ENCODE results near the gene PURB.
A peak's percentile ranks its signal among the peaks of the same experiment; 100 is the strongest.
"Not testable (repeated sequence)": the region's sequence is repeated elsewhere in the genome, so short reads cannot be mapped to it uniquely, and the experiment has no call there.

The PURB gene

DNA sequence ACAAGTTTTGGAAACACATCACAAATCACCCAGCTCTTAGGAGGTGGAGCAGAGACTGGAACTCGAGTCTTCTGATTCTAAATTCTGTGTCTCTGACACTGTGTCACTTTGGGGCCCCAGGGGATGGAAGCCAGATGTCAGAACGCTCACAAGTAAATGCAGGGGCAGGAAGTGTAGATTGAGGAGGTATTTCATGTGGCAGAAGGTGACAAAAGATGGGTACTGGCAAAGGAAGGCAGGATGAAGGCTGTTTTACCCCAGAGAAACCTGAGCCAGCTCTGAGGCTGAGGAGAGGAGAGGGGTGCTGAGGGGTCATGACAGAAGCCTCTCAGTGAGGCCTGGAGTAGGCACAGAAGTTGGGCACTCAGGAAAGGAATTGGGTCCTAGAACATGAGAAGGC is 6.0 kb upstream of the PURB start:
- DNase-seq, result no peak

DNA sequence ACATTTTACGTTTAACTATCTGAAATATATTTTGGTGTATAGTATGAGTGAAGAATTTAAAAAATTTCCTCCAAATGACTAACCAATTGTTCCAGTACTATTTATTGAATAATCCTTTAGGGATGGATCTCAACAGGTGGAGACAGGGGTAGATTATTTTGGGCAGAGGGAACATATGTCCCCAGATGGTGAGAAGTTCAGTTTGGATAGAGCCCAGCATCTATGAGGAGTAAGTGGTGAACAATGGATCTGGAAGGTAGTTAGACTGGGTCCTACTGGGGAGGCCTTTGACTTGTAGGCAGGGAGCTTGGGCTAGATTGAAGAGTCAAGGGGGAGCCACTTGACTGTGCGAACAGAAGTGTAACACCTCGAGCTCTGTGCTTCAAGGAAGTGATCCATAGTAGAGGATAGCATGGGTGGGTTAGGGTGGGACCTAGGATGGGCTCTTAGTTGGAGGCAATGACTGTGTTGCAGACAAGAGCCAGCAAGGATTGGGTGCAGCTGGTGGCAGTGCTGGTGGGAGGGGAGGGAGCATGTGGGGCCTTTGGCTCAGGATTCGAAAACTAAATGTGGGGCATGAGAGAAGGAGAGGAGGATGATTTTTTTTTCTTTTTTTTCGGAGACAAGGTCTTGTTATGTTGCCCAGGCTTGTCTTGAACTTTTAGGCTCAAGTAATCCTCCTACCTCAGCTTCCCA is 3.9 kb upstream of the PURB start:
- DNase-seq, result no peak

DNA sequence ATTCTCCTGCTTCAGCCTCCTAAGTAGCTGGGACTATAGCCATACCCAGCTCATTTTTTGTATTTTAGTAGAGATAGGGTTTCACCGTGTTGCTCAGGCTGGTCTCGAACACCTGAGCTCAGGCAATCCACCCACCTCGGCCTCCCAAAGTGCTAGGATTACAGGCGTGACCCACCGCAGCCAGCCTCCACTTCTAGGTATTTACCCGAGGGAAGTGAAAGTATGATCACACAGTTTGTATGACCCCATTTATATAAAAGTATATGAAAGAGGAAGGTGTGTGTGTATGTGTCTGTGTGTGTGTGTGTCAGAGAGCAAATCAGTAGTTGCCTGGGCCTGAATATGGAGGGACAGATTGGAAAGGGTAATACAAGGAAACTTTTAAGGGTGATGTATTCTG is 2.0 kb upstream of the PURB start:
- DNase-seq, result no peak

DNA sequence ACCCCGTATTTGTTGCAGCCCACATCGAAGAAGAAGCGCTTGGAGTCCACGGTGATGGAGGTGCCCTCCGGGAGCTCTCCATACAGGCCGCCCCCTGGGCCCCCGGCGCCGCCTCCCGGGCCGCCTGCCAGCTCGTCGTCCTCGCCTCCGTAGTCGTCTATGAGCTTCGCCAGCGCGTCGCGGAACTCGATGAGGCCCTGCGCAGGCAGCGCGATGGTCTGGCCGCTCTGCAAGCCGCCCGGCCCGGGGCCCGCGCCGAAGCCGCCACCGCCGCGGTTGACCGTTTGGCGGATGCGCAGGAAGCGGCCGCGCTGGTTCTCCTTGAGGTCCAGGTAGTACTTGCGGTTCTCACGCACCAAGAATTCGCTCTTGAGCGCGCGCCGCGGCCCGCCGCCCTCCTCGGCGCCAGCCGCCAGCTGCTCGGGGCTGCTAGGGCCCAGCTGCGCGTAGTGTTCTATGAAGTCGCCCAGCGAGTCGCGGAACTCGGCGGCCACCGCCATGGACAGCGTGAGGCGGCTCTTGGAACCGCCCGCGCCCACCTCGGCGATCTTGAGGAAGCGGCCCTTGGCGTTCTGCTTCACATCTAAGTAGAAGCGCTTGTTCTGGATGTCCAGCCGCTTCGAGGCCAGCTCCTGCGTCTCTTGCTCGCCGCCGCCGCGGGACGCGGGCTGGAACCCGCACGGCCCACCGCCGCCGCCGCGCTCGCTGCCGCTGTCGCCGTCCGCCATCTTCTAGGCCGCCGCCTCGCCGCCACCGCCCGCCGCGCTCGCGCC is 523 bp downstream of the PURB start:
- DNase-seq, result peak; percentile 33

DNA sequence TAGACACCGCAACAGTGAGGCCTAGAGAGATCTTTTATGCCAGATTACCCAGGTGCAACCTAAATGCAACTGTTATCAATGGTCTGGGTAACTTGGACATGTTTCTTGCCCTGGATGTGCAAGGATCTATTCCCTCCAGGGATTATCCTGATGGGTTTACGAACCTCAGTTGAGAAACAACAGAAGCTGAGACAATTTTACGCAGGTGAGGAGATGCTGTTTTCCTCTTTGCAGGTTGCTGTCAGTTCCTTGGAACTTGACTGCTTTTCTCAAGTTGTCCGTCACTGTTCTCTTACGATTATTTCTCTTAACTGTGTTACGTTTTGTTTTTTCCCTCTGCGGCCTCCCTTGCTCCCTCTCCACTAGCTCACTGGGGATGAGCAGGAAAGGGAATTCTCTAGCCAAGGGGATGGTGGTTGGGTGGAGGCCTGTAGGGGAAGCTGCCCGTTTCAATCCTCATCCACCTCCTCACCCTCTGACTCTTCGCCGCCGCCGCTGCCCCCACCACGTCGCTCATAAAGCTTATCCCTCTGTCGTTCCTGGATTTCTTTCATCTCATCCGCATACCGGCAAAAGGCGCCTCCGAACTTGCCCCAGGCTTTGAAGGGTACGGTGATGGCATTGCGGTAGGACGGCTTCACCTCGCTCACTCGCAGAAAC is 1.2 kb downstream of the PURB start:
- DNase-seq, result no peak

DNA sequence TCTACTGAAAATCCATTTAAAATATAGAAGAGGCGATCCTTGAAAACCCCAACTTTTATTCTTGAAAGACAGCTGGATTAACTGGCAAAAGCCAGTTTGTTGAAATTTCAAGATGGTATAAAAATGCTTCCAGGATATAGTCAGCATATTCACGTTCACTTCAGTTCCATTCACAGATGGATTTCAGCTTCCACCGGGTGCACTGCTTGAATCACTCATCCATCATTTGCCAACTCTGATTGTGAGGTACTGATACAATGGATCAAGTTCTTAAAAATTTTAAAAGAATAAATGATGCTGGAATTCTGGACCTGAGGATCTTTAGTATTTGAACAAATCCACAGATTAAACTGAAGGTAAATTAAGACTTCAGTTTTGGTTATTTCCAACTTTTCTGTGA is 2.4 kb downstream of the PURB start:
- DNase-seq, result no peak

DNA sequence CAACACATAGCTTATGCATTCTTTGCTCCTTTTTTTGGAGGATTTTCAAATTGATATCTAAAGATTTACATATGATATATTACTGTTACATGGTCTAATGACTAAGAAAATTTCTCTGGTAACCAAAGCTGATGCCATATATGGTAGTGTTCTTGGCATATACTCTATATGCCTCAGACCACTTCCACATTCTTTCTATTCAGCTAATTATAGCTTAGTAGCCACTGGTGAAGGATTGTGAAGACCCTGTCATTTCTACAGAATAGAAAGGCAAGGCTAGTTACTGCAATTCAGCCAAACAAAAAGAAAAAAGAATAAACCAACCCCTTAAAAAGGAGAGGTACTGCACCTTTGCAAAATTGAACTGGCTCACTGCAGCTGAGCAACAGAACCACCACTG is 3.7 kb downstream of the PURB start:
- no peak for DNase-seq

DNA sequence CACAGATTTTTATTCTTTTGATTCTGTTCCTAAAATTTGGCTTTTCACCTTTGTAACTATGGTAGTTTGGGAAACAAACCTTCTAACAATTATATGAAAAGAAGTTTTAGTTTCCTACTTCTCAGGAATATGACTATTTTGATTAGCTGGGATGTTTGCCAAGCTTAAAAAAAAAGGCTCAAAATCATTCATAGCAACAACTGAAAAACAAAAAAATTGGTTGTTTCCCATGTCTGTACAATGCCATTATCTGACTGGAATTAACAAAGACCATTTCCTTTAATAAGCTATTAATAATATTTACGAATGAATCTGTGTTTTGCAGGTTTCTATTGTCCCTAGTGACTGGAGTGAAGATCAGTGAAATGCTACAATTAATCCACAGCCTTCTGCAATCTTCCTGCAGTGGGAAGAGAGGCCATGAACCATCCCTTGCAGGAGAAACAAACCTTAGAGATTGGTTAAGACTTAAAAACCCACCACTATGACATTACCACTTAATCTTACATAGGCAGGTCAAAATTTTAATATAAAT is 4.2 kb downstream of the PURB start:
- no peak for DNase-seq

DNA sequence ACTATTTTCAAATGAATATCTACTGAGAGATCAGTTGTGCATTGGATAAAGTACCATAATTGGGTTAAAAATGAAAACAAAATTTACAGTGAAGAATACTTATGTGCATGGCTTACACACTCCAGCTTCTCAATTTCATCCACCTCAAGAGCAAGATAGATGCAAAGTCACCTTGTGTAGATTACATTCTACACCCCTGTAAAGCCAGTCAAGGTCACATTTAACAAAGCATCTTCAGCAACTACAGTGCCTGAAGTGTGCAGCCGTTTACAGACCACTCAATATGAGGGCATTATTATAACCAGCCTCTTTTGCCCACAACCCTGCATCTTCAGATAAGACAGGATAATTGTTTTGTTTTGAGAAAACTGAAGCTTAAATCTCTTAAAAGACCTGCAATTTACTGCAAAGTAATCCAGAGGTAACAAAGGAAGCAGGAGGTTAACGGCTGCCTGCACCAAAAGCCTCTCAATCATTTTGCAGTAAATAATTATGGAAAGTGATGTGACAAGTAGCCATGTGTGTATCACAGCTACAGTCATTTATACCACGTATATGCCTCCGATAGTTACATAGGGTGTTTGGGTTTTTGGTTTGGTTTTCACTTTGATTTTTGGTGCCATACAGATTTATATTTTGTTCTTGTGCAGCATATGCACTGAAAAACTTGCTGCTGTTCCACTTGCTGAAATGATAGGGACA is 4.9 kb downstream of the PURB start:
- DNase-seq, result no peak

DNA sequence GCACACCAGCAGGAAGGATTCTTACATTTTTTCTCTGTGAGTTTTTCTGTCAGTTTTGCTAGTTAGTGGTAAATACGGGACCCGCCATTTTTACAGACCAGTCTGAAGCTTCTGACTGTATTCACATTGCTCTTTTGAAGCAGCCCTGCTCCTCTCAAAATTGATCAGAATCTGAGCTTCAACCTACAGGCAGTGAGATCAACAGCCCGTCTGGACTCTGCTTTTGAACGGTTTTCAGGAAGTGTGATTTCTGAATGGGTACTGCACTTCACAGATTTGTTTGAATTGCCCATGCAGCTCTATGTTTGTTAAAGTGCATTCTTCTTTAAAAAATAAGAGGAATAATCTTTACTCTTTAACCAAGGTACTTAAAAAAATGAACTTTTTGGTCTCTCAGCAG is 8.9 kb downstream of the PURB start:
- no peak for DNase-seq

DNA sequence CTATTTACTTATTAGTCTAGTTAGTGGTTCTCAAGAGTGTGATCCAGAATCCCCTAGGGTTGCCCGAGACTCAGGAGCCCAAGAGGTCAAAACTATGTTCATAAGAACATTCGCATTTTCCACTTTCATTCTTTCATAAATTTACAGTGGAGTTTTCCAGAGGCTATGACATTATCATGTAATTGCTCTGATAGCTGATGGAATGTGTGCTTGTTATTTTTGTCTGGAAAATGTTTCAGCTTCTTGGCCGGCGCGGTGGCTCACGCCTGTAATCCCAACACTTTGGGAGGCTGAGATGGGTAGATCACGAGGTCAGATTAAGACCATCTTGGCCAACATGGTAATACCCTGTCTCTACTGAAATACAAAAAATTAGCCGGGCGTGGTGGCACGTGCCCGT is 10.1 kb downstream of the PURB start:
- no peak for DNase-seq

DNA sequence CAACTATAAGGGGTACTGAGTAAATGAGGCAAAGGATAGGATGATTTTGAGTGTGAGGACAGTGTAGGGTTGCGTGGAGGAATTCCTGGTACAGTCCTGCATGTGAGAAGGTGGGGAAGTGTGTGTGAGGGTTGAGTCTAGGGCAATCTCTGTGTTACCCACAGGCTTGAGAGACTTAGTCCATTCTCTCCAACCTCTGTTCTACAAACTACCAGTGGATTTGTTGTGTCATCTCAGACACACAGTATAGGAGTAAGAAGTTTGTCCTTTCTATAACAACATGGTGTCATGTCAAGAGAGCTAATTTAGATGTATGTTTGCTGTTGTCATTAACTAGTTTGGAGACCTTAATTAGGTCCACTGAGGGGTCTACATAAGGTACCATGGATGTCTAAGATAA is 12.5 kb downstream of the PURB start:
- DNase-seq, result no peak

DNA sequence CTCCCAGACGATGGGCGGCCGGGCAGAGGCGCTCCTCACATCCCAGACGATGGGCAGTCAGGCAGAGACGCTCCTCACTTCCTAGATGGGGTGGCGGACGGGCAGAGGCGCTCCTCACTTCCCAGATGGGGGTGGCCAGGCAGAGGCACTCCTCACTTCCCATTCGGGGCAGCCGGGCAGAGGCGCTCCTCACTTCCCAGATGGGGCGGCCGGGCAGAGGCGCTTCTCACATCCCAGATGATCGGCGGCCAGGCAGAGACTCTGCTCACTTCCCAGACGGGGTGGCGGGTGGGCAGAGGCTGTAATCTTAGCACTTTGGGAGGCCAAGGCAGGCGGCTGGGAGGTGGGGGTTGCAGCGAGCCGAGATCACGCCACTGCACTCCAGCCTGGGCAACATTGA is 13.4 kb downstream of the PURB start:
- not testable (repeated sequence) for DNase-seq

DNA sequence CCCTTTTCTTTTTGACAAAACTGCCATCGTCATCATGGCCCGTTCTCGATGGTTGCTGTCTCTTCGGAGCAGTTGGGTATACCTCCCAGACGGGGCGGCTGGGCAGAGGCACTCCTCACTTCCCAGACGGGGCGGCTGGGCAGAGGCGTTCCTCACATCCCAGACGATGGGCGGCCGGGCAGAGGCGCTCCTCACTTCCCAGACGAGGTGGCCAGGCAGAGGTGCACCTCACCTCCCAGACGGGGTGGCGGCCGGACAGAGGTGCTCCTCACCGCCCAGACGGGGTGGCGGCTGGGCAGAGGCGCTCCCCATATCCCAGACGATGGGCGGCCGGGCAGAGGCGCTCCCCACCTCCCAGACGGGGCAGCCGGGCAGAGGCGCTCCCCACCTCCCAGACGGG is 14.6 kb downstream of the PURB start:
- DNase-seq, result not testable (repeated sequence)

DNA sequence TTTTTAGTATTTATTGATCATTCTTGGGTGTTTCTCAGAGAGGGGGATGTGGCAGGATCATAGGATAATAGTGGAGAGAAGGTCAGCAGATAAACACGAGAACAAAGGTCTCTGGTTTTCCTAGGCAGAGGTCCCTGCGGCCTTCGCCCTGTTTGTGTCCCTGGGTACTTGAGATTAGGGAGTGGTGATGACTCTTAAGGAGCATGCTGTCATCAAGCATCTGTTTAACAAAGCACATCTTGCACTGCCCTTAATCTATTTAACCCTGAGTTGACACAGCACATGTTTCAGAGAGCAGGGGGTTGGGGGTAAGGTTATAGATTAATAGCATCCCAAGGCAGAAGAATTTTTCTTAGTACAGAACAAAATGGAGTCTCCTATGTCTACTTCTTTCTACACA is 15.0 kb downstream of the PURB start:
- not testable (repeated sequence) for DNase-seq

DNA sequence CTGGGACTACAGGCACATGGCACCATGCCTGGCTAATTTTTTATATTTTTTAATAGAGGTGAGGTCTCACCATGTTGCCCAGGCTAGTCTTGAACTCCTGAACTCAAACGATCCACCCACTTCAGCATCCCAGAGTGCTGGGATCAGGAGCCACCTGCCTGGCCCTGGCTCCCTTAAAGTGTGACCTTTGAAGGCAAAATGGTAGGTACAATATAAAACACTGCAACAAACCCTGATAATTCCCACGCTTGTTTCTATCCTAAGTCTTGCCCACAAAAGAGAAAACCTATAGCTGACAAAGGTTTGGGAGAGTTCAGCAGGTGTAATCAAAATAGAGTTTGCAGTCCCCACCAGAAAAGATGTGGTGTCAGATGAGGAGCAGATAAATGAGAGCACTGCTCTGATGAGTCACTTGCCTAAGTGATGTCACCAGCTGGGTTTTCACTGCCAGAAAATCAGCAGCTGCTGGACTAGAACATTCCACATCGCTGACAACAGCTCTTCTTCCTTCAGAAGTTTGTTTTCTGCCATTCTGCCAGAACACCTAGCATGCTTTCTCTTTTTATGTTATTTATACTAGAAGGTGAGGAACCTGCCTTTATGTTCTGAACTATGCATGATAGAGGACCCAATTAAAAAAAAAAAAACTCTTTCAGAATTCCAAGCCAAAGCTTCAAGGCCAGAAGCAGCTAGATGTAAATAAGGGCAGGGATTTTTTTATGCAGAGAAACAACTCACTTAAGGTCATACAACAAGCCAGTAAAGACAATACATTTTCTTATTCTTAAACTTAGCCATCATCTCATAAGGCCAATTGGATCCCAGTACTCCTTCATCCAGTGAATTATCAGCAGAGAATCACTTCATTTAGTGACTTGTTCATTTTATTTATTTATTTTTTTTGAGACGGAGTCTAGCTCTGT is 18.0 kb downstream of the PURB start:
- DNase-seq, result peak; percentile 15

DNA sequence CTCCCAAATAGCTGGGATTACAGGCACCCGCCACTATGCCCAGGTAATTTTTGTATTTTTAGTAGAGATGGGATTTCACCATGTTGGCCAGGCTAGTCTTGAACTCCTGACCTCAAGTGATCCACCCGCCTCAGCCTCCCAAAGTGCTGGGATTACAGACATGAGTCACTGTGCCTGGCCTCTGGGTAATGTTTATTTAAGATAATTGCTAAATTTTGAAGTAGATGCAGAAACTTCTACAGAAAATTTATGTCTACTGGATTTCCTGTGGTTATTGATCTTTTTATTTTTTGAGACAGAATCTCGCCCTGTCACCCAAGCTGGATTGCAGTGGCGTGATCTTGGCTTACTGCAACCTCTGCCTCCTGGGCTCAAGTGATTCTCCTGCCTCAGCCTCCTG is 23.4 kb downstream of the PURB start:
- DNase-seq, result not testable (repeated sequence)

DNA sequence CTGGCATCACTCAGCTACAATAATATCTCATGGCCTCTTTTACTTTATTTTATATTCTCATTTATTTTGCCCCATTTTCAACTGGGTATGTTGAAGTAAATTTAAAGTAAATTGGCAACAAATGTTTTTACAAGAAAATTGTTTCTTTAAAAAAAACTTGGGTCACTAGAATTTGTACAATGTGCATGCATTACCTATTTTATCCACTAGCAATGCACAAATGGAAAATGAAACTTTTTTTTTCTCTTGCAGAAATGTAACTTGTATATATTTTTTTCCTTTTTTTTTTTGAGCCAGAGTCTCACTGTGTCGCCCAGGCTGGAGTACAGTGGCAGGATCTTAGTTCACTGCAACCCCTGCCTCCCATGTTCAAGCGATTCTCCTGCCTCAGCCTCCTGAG is 27.2 kb downstream of the PURB start:
- DNase-seq, result no peak

DNA sequence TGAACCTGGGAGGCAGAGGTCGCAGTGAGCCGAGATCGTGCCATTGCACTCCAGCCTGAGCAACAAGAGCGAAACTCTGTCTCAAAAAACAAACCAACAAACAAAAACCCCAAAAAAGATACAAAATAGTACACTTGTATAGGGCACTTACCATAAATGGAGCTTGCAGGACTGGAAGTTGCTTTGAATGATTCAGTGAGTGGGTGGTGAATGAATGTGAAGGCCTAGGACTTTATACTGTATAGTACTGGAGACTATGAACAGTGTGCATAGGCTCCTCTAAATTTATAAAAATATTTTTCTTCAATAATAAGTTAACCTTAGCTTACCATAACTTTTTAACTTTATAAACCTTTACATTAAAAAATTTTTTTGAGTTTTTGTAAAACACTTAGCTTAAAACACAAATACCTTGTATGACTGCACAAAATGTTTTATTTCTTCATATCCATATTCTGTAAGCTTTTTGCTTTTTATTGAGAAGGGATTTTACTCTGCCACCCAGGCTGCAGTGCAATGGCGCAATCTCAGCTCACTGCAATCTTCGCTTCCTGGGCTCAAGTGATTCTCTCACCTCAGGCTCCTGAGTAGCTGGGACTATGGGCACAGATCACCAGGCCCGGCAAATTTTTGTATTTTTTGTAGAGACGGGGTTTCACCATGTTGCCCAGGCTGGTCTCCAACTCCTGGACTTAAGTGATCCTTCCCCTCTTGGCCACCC is 30.5 kb downstream of the PURB start:
- DNase-seq, result no peak

DNA sequence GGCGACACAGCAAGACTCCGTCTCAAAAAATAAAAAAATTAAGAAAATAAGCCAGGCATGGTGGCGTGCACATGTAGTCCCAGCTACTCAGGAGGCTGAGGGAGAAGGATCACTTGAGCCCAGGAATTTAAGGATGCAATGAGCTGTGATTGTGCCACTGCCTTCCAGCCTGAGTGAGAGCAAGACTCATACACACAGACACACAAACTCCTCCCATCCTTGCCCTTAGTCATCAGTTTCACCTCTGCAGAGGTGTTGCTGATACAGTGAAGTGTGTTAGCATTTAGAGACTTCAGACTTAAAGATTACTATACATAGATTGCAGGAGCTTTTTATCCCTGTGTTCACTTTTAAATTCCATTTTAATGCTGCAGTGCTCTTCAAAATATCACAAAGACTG is 31.9 kb downstream of the PURB start:
- no peak for DNase-seq

DNA sequence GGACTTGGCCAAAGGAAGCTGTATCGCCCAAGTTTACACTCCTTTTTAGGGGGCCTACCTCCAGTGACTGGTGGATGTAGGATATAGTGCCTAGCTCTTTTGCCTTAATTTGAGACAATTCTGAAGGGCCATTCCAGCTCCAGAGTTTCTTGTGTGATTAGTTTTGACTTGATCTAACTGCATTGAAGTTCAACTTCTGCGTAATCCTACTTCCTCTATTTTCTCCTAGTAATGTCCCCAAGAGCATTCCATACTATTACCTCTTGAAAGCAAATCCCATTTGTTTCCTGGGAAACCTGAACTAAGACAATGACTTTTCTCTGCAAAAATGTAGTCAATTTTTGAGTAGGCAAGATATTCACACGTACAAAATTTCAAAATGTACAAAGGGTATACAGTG is 32.7 kb downstream of the PURB start:
- DNase-seq, result no peak

All from T1000 (cell line).